Measurements from ENCODE around the gene HEYL. TPM values are rescaled to one million over a fixed set of nuclear protein-coding genes. Genes with fewer than 3 reads are reported as not detected.

The HEYL gene
- total RNA-seq, 1 donor from 2014 or later: 1.9 TPM

GRCh38 chr1:39668111-39668510 is 28.7 kb upstream of the HEYL start:
- no peak for ATAC-seq
- DNase-seq (ENCODE audit: low spot score): no peak

GRCh38 chr1:39666772-39667171 is 27.3 kb upstream of the HEYL start:
- DNase-seq (ENCODE audit: low spot score) (no peak), ATAC-seq (no peak)

GRCh38 chr1:39663559-39663958 is 24.1 kb upstream of the HEYL start:
- ATAC-seq (no peak), DNase-seq (ENCODE audit: low spot score) (no peak)

- ATAC-seq (no peak), DNase-seq (ENCODE audit: low spot score) (no peak)
These were observed 23.4 kb upstream of the HEYL start for GRCh38 chr1:39662861-39663260.

- ATAC-seq (no peak), DNase-seq (ENCODE audit: low spot score) (no peak)
These were observed 20.1 kb upstream of the HEYL start for GRCh38 chr1:39659538-39659937.

GRCh38 chr1:39659110-39659509 is 19.7 kb upstream of the HEYL start:
- DNase-seq (ENCODE audit: low spot score): no peak
- ATAC-seq: no peak

GRCh38 chr1:39657923-39658485 is 18.6 kb upstream of the HEYL start:
- DNase-seq (ENCODE audit: low spot score): peak; percentile 58
- peak; percentile 80 for ATAC-seq

- ATAC-seq: no peak
- DNase-seq (ENCODE audit: low spot score): no peak
These were observed 18.0 kb upstream of the HEYL start for GRCh38 chr1:39657402-39657801.

GRCh38 chr1:39656391-39656790 is 16.9 kb upstream of the HEYL start:
- ATAC-seq: no peak
- no peak for DNase-seq (ENCODE audit: low spot score)

- DNase-seq (ENCODE audit: low spot score) (no peak), ATAC-seq (no peak)
These were observed 16.3 kb upstream of the HEYL start for GRCh38 chr1:39655578-39656268.

- ATAC-seq: no peak
- no peak for DNase-seq (ENCODE audit: low spot score)
These were observed 14.8 kb upstream of the HEYL start for GRCh38 chr1:39654291-39654690.

GRCh38 chr1:39653546-39654031 is 14.1 kb upstream of the HEYL start:
- peak; percentile 95 for ATAC-seq
- DNase-seq (ENCODE audit: low spot score): peak; percentile 72

- DNase-seq (ENCODE audit: low spot score): no peak
- no peak for ATAC-seq
These were observed 13.1 kb upstream of the HEYL start for GRCh38 chr1:39652554-39652953.

- ATAC-seq (no peak), DNase-seq (ENCODE audit: low spot score) (no peak)
These were observed 12.7 kb upstream of the HEYL start for GRCh38 chr1:39652105-39652504.

- DNase-seq (ENCODE audit: low spot score): no peak
- no peak for ATAC-seq
These were observed 11.0 kb upstream of the HEYL start for GRCh38 chr1:39650431-39650830.

- DNase-seq (ENCODE audit: low spot score): no peak
- no peak for ATAC-seq
These were observed 10.3 kb upstream of the HEYL start for GRCh38 chr1:39649636-39650185.

- DNase-seq (ENCODE audit: low spot score) (no peak), ATAC-seq (no peak)
These were observed 9.1 kb upstream of the HEYL start for GRCh38 chr1:39648496-39648895.

- no peak for DNase-seq (ENCODE audit: low spot score)
- no peak for ATAC-seq
These were observed 7.8 kb upstream of the HEYL start for GRCh38 chr1:39647247-39647646.

GRCh38 chr1:39646232-39647081 is 7.0 kb upstream of the HEYL start:
- ATAC-seq (peak; percentile 46), DNase-seq (ENCODE audit: low spot score) (no peak)

GRCh38 chr1:39645411-39646043 is 6.1 kb upstream of the HEYL start:
- DNase-seq (ENCODE audit: low spot score): no peak
- ATAC-seq: no peak

GRCh38 chr1:39643705-39644104 is 4.3 kb upstream of the HEYL start:
- ATAC-seq (no peak), DNase-seq (ENCODE audit: low spot score) (no peak)

All from left lobe of liver (tissue), 2 donors.